ENCODE data around the gene TRUB2. TPM values are rescaled to one million over a fixed set of nuclear protein-coding genes. Genes with fewer than 3 reads are reported as not detected.

The TRUB2 gene
- total and polyA plus RNA-seq, 2 of the 8 experiments (the other 6 are each of a cell fraction or from before 2014, with no cell fraction given): 20.7 to 37.8 TPM

GRCh38 chr9:128309551-128309950 is 12.7 kb downstream of the TRUB2 start:
- H2BK120ac ChIP-seq (replicated peaks; ENCODE audit: low read depth, low read length): no peak overlapping the region
- H4K8ac ChIP-seq (ENCODE audit: extremely low read depth, insufficient read depth, low read length): no peak overlapping the region
- H4K20me1 ChIP-seq (replicated peaks in 1 of 2; ENCODE audit: control insufficient read depth in 1 of 2, insufficient read depth in 2 of 2, low read length in 2 of 2): peaks cover 0 to 2% of the 10 kb centered on the region in 2 experiments
- ChIA-PET CTCF (ENCODE audit: partially characterized antibody) (interaction anchor here (0.5 to 4.0 kb wide), 10 partner anchors 12 to 303 kb away, joined by 3 to 21 read pairs (median 3); no protein-coding TSS in a partner anchor), POLR2A (ENCODE audit: partially characterized antibody) (interaction anchor here (1.0 to 2.3 kb wide), 4 partner anchors 8 to 74 kb away, joined by 3 to 11 read pairs (median 4); partner anchors contain the start of gene TRUB2)
- H3K23ac ChIP-seq (ENCODE audit: insufficient read length): no peak overlapping the region
- no peak overlapping the region for H3K56ac ChIP-seq (replicated peaks; ENCODE audit: insufficient read length, low read depth, low read length)
- no peak overlapping the region for H2BK5ac ChIP-seq (ENCODE audit: low read depth, low read length)
- H3K14ac ChIP-seq (ENCODE audit: insufficient read length): no peak overlapping the region
- no peak overlapping the region for H2BK12ac ChIP-seq (ENCODE audit: low read depth, low read length)
- H3K4me2 ChIP-seq (ENCODE audit: insufficient read depth in 1 of 2, low read depth in 2 of 2, low read length in 2 of 2): no peak overlapping the region
- H3K79me2 ChIP-seq (ENCODE audit: control insufficient read depth in 1 of 2, insufficient read depth in 2 of 2, low read length in 2 of 2): no peaks in the 10 kb centered on the region
- 93% methylated on average over 16 of the region's 16 CpGs; no CpG with 5 or more reads in 1 of the 2 experiments for WGBS, 2 experiments (ENCODE audit: extremely low coverage in 1 of 2, insufficient coverage in 1 of 2, insufficient read length in 1 of 2, insufficient replicate concordance in 2 of 2, low coverage in 1 of 2, low lambda C conversion rate in 2 of 2, missing lambda C conversion rate in 1 of 2)
- no peak overlapping the region for H3K4me3 ChIP-seq (ENCODE audit: extremely low read depth in 1 of 4, insufficient read depth in 2 of 4, low read depth in 3 of 4, low read length in 4 of 4)
- no peak overlapping the region for H2BK20ac ChIP-seq (ENCODE audit: low read length)
- FAIRE-seq (no peak), DNase-seq (ENCODE audit: low read depth in 1 of 2, low spot score in 2 of 2) (no peak)
- H4K5ac ChIP-seq (ENCODE audit: insufficient read length, low read depth, low read length): no peak overlapping the region
- H2BK15ac ChIP-seq (ENCODE audit: low read length): no peak overlapping the region
- H3K18ac ChIP-seq (ENCODE audit: extremely low read depth, low read length): no peak overlapping the region
- H3K23me2 ChIP-seq (ENCODE audit: low read depth, low read length): no peaks in the 10 kb centered on the region
- no peaks in the 10 kb centered on the region for H3K27me3 ChIP-seq (replicated peaks in 1 of 4; ENCODE audit: control insufficient read depth in 3 of 4, extremely low read depth in 1 of 4, insufficient read depth in 3 of 4, low read length in 3 of 4)
- no peak overlapping the region for H3K4ac ChIP-seq (replicated peaks; ENCODE audit: insufficient read length, low read depth, low read length)
- no peak overlapping the region for H3K9ac ChIP-seq (replicated peaks in 1 of 4; ENCODE audit: extremely low read depth in 1 of 4, low read depth in 3 of 4, low read length in 3 of 4)
- no peaks in the 10 kb centered on the region for H3K9me3 ChIP-seq (ENCODE audit: insufficient read depth in 2 of 2, low read depth in 1 of 2, low read length in 1 of 2)
- no peak overlapping the region for H4K91ac ChIP-seq (replicated peaks; ENCODE audit: insufficient read length, low read length)
- H2AK5ac ChIP-seq (ENCODE audit: low read depth, low read length): no peak overlapping the region
- no peak overlapping the region for H3K27ac ChIP-seq (ENCODE audit: low read depth, low read length)
- H3K36me3 ChIP-seq (ENCODE audit: control insufficient read depth in 2 of 4, insufficient read depth in 4 of 4, low read length in 3 of 4): peaks cover 17 to 36% (median 29%) of the 10 kb centered on the region in 4 experiments
- H3K79me1 ChIP-seq (ENCODE audit: low read depth, low read length): no peaks in the 10 kb centered on the region
- H2AFZ ChIP-seq (ENCODE audit: low read length): no peak overlapping the region
- no peaks in the 10 kb centered on the region for H3K4me1 ChIP-seq (replicated peaks in 1 of 4; ENCODE audit: control insufficient read depth in 3 of 4, insufficient read depth in 4 of 4, low read length in 3 of 4)
- no peak for TF ChIP-seq TAF1 (IDR thresholded peaks at IDR 0.05; ENCODE audit: low read depth, low read length)
